Activated gamma-delta T cell treated with anti-CD3 and anti-CD28 coated beads, Interleukin-2, amount 50 U/mL, for 16 hours (primary cell): ENCODE results near the gene LYPD4.
A peak's percentile ranks its signal among the peaks of the same experiment; 100 is the strongest.

Experiments
- DNase-seq: peaks from one replicate; pipeline ENCODE4 v3.0.0-alpha.2; 2020; ENCODE audit warnings: low read depth

Gene LYPD4

DNA sequence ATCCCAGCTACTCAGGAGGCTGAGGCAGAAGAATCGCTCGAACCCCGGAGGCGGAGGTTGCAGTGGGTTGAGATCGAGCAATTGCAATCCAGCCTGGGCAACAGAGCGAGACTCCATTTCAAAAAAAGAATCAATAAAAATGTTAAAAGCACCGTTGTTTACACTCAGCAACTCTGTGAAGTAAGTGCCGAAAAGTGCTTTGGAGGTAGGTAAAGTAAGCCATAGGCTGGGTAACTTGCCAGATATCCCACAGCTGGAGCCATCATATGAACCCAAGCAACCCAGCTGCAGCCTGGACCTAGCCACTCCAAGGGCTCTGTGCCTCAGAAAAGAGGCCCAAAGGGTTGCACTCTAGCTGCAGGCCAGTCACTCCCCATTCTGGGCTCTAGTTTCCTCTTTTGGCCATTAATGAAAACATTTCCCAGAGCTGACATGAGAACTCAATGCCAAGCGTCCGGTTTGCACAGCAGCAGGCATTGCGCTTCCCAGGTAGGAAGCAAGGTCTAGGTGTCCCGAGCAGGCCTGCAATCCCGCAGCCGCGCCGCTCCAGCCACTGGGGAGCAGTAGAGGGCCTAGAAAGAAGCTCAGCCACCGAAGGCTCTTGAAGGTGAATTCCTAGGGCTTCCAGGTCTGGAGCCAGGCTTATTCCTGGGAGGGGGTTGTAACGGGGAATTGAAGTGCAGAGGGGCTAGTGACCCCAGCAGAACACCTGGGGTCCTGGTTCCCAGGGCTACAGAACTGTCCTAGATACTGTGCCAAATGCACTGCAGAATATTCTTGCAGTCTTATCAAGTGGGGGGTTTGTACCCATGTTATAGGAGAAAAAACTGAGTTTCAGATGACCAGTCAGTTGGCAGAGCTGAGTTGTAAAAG, 28.5 kb upstream of the LYPD4 start:
- peak; percentile 45 for DNase-seq

GRCh38 chr19:41872384-41872774, 27.9 kb upstream of the LYPD4 start:
- DNase-seq, result no peak

DNA sequence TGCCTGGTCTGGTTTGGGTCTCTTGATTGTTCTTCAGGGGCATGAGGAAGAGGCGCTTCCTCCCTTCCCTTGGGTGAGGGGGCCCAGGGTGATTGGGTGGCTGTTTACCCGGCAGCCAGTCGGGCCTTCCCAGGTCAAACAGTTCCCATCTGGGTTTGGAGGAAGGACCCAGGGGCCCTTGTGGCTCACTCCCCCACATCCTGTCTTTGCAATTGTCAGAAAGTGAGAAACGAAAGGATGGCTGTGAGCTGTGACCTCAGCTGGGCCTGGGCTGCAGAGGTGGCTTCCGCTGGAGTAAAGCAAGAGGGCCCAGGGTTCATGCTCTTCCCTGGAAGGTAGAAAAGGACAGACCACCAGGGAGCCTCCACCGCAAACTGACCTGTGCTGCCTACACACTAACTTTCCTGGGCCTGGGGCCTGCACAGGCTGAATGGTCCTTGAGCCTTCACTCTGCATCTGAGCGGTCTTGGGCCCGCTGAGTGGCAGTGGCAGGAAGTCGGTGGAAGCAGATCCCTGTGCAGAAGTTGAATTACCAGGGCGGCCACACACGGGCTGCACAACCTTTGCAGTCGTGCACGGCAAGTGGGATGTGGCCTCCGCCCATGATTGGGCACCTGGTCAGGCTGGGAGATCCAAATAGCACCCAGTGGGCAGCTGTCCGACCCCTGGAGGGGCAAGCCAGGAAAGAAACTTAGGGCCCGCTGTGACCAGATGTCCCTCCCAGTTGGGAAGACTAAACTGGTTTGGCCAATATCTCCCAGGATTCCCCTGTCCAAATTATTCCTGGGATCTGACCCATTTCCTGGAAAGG, 27.3 kb upstream of the LYPD4 start:
- DNase-seq, result peak; percentile 47

DNA sequence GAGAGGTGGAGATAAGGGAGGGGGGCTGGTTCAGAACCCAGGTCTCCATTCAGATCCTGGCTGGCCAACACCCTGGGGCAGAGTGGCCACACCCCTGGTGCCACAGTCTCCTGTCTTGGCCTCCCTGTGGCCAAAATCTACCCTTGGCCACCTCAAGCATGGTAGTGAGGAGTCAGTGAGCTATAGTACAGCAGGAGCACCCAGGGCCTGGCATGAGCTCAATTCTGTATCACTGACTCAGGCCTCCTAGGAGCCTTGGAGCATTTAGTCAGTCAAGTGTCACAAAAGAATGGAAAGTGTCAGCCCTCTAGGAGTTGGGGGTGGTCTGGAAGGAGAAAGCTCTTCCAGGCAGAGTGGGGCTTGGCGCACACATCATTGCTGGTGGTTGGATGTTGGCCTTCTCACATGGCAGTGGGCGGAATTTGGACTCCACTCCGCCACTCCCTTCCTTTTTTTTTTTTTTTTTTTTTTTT, 26.0 kb upstream of the LYPD4 start:
- DNase-seq, result no peak

DNA sequence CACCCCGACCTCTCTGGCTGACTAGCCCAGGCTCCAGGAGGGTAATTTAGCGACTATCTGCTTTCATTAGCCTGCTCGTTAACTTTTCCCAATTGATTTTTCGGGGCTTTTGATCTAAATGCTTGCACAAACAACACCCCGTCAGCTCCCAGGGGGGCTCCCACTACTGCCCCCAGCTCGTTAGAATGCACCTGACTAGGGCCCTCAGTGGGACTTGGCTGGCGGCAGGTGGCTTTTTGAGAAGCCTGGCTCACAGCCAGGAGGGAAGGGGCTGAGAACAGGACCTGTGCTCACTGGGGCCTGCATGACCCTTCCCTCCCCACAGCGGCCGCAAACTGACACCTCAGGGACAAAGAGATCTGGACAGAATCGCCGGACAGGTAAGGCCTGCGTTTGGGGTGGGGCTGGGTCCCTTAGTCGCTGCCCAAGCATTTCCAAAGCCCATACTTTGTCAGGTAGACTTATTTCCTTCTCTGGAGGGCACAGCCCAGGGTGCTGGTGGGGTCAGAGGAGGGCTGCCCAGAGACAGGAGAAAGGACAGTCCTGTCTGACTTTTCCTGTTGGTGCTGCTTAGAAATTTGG, 25.0 kb upstream of the LYPD4 start:
- no peak for DNase-seq

- no peak for DNase-seq
Measured at GRCh38 chr19:41868989-41869300, 24.5 kb upstream of the LYPD4 start.

GRCh38 chr19:41868120-41868988, 23.9 kb upstream of the LYPD4 start:
- no peak for DNase-seq

GRCh38 chr19:41866284-41866683, 21.8 kb upstream of the LYPD4 start:
- no peak for DNase-seq

GRCh38 chr19:41864374-41864773, 19.9 kb upstream of the LYPD4 start:
- DNase-seq, result no peak

DNA sequence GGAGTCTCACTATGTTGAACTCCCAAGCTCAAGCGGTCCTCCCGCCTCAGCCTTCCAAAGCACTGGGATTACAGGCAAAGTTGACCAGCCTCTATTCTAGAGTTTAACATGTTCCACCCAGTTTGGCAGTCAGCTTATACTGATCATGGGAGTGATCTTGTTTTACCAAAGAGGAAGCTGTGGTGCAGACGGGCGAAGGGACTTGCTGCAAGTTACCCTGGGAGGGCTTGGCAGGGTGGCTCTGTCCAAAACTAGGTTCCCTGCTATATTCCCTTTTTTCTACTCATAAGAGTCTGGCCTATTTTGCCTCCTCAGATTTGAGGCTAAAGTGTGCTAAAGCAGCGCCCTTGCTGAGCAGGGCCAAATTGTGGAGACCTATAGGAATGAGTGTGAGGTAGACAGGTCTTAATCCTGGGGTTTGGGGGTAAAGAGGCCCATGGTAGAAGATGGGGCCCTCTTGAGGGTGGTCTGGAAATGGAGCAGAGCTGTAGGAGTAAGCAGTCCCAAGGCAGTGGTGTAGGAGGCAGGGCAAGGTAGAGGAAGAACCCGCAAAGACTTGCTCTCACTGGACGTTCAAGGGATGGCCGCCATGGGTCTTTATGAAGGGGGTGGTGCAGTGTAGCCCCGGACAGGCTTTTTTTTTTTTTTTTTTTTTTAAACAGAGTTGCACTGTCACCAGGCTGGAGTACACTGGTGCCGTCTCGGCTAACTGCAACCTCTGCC, 18.9 kb upstream of the LYPD4 start:
- no peak for DNase-seq

DNA sequence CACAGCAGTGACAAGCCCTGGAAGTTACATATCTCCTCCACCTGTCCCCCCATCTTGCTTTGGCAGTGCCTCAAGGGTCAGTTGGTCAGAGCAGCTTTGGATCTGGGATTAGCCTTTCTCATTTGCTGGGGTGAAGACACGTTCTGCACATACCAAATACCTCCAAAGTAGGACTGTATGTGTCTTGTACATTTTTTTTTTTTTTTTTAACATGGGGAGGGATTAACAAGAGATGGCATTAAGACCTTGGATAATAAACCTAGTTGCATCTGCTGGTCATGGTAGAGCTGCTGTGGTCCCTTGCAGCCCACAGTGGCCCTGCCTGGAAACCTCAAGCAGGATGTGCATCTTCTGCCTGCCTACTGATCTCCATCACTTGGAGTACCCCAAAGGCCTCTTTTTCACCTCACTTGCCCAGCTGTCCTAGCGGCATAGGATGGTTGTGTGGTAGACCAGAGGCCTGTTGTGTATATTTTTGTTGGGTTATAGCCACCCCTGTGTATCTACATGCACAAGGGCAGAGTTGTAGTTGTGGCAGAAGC, 18.0 kb upstream of the LYPD4 start:
- DNase-seq, result no peak

DNA sequence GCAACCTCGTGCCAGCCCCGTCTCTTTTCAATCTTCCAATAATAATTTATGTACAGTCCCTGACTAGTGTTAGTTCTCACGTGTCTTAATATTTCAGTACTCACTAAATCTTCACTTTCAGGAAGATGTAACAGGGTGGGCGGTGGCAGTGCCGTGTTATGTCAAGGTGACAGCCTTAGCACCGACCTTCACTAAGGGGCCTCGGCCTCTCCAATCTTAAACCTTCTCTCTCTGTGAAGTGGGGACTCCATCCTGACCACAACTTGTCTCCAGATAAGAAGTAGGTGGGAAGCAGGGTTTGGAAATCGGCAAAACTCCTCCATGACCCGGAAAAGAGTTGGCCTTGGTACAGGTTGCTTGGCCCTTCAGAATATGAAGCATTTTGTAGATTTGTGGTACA, 17.4 kb upstream of the LYPD4 start:
- DNase-seq, result no peak

DNA sequence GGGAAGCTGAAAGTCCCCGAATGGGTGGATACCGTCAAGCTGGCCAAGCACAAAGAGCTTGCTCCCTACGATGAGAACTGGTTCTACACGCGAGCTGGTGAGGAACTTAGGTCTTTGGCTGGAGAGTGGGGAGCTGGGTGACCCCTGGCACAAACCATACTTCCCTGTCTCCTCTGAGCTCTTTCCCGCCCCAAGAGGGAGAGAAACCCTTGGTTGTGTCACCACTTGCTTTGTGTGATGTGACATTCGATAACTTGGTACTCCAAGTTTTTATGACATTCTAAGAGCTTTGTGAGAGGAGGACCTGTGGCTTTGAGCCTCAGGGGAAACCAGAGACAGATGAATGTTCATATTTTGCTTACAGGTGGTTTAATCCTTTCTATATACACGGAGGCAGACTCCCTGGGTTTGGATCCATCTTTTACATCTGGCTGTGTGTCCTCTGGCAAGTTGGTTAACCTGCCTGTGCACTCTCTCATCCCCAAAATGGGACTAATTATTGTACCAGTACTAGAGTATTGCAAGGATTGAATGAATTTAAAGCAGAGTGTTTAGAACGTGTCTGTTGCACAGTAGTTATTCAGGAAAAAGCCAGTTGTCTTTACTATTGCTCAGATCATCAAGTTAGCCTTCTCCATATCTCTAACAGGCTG, 16.8 kb upstream of the LYPD4 start:
- DNase-seq, result no peak

DNA sequence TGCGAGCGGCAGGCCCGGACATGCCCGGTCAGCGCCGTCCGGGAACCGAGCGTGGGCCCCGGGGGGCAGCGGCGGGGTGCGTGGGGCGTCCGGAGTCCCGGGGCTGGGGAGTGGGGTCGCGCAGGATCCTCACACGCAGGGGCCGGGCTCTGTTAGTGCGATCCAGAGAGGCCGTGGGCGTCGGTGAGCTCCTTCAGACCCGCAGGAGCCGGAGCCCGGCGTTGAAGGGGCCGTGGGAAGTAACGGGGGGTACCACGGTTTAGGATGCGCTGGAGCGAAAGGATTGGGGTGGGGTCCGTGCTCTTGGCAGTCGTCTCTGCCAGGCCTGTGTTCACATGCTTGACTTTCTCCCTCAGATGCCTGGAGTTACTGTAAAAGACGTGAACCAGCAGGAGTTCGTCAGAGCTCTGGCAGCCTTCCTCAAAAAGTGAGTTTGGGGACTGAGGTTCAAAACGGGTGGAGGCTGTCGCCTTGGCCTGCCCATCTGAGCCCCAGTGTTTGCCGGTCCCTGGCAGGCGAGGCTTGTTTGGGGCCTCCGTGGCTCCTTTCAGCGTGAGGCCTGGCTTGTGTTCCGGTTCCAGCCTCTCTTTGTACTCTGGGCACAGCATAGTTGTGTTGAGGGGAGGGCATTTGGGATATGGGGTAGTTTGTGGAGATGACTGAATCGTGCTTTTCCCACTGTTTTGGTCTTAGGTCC, 16.1 kb upstream of the LYPD4 start:
- no peak for DNase-seq

DNA sequence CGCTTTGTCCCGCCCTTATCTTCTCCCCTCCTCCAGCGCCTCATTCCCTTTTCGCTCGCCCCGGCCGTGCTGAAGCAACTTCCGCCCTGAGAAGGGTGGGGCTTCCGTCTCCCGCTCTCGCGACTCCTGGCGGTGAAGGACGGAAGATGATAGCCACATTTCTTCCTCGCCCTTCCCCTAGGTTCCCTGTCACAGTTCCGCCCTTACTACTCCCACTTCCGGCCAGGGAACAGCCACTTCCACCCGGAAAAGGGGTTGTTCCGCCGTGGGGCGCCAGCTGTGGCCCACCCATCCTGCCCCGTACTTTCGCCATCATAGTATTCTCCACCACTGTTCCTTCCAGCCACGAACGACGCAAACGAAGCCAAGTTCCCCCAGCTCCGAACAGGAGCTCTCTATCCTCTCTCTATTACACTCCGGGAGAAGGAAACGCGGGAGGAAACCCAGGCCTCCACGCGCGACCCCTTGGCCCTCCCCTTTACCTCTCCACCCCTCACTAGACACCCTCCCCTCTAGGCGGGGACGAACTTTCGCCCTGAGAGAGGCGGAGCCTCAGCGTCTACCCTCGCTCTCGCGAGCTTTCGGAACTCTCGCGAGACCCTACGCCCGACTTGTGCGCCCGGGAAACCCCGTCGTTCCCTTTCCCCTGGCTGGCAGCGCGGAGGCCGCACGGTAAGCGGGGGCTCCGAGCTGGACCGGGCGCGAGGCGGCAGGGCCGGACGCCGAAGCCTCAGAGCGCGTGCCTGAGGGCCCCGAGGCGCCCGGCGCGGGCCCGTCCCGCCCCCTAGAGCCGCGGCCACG, 15.3 kb upstream of the LYPD4 start, which contains the start of gene RPS19:
Gene RPS19, plus strand, starts transcription at position 638 of the 801 bp plus-strand sequence. CDS start 520 bp downstream, outside the sequence.
- DNase-seq, result peak; percentile 97

DNA sequence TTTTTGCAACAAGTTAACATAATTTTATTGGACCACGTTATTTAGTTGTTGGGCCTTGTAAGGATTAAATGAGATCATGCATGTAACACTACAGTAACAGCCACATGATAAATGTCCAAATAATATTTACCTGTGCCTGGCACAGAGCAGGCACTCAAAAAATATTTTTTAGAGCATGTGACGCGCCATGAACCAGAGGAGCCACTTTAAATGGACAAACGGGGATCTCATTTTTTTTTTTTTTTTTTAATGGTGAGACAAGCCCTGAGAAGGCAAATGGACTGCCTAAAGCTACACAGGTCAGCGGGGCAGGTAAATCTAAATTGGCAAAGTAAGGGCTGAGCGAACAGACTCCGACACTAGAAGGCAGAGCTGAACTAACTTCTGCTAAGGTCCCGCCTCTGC, 14.7 kb upstream of the LYPD4 start:
- no peak for DNase-seq

- DNase-seq, result no peak
Measured at GRCh38 chr19:41853768-41854167, 9.3 kb upstream of the LYPD4 start.

GRCh38 chr19:41853344-41853743, 8.9 kb upstream of the LYPD4 start:
- no peak for DNase-seq

- no peak for DNase-seq
Measured at GRCh38 chr19:41851456-41851855, 7.0 kb upstream of the LYPD4 start.
